Suppressor macrophage treated with lipopolysaccharide for 4 hours (primary cell): ENCODE data around the gene KCNK16.

Experiments used
- DNase-seq: peaks from one replicate; pipeline ENCODE4 v3.0.0-alpha.2; 2020

Gene KCNK16

DNA sequence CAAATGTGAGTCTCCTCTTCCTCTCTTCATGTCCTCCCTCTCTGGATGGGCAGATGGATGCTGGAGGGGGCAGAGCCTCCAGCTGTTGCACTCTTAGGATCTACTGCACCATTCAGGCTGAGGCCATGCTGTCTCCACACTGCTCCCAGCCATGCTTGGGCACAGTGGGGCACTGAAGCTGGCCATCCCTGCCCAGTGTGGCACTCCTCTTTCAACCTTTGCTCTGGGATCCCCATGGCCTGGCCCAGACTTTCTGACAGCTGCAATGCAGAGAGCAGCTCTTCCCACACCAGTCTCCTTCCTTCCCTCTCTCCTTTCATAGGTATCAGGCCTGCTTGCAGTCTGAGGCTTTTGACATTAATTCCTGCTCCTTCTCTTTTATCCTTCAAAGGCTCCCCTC, 17.6 kb downstream of the KCNK16 start:
- no peak for DNase-seq

DNA sequence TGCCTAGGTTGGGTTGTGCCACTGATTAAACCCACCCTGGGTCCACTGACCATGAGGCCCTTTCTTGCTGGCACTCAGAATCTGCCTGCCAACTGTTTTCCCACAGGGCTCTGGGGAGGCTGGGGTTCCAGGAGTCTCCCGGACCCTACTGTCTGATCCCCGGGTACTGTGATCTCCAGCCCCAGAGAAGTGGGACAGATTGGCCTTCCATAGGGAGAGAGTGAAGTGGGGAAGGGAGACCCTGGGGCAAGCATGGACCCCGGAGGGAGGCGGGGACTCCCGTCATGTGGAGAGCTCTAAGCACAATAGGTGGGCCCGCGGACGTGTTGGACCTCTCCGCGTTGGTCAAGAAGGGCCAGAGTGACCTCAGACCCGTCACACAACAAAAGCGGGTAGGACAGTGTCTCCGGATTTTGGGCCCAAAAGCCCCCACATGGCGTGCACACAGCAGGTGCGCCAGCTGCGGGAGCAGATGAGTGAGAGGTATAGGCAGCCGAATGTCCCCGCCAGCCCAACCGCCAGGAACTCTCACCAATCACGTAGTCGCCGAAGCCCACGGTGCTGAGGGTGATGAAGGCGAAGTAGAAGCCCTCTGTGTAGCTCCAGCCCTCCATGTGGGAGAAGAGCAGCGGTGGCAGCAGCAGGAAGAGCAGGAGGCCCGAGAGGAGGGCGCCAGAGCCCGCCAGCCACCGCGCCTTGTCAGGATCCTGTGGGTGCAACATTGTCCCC, 18.9 kb downstream of the KCNK16 start:
- no peak for DNase-seq

DNA sequence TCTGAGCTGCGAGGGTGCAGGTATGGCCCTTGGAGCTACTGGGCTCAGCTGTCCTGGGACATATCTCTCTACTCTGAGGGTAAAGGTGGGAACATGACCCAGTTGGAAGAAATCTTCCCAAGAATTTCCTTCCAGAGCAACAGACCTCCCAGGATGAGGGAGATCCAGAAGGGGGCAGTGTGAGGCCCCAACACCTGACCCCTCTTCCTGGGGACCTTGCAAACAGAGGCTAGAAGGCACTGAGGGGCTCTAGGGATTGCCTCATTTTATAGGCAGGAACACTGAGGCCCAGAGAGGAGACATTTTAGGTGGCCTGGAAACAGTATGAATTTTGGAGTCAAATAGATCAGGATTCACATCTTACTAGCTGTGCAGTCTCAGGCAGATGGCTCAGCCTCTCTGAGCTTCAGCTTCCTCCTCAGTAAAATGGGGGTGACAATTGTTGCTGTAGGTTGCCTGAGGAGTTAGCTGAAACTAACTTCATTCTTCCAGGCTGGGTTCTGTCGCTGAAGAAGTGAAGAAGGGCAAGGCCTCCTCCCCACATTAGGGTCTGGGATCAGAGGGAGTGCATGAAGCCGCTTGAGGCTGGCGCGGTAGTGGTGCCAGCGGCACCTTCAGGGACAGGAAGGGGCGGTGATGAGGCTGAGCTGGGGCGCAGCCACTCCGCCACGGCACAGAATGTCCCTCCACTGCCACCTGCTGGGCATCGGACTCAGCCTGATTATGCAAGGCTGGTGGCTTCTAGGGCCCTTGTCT, 19.7 kb downstream of the KCNK16 start:
- peak; percentile 88 for DNase-seq

DNA sequence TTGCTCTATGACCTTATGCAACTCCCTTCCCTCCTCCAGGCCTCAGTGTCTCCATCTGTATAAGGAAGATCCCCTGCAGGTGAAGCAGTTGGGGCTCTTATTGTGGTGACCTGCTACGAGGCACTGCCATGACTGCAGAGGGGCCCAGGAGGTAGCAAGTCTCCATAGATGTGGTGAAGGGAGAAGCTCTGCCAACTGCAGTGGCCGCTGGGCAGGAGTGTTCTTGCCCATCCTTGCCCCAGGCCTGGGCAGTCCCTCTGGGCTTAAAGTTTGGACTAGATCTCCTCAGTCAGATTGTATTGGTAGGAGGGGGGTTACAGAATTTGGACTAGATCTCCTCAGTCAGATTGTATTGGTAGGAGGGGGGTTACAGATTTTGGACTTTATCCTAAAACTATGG, 20.5 kb downstream of the KCNK16 start:
- DNase-seq, result no peak

DNA sequence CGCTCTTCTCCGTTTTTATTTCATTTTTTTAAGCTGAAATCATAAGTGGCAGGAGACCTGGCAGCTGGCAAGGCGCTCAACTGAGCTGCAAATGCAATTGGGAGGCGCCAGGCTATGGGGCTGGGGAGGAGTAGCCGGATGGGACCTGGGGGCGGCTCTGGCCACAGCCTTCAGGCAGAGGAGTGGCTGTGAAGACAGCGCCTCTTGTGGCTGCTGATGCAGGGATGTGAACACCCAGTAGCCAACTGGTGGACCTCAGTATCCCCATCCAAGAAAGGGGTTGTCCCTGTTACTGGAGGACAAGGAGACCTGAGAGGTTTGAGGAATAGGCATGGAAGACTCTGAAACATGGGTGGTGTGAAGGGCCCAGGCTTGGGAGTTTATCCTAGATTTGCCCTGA, 20.9 kb downstream of the KCNK16 start:
- DNase-seq, result no peak

DNA sequence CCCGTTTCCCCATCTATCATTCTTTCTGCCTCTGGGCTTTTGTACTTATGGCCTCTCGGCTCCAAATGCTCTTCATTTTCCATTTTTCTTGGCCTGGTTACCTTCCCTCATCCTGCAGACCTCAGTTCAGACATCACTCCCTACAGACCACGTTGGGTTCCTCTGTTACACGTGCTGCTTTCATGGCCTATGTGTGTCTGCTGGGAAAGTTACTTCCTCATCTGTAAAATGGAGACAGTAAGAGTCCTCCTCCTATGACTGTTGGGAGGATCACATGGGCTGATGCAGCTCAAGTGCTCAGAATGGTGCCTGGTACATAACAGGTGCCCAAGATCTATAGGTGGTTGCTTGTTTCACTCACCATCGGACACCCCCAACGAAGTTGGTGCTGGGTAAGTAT, 21.8 kb downstream of the KCNK16 start:
- peak; percentile 64 for DNase-seq

DNA sequence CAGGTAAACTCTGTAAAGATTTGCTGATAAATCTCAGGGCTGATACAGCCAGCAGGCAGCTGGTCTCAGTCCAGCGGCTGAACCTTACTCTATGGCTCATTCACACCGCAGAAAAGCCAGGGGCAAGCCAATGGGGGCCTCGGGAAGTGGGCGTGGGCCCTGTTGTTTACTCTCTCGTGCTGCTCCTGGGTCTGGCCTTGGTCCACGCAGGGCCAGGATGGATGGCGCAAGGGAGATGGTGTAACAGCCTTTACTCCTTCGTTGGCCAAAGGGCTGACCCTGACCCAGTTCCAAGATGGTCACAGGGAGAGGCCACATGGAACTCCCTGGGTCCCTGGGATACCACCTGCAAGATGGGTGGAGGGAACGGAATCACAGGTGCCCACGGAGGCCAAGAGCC, 24.4 kb downstream of the KCNK16 start:
- DNase-seq, result no peak

DNA sequence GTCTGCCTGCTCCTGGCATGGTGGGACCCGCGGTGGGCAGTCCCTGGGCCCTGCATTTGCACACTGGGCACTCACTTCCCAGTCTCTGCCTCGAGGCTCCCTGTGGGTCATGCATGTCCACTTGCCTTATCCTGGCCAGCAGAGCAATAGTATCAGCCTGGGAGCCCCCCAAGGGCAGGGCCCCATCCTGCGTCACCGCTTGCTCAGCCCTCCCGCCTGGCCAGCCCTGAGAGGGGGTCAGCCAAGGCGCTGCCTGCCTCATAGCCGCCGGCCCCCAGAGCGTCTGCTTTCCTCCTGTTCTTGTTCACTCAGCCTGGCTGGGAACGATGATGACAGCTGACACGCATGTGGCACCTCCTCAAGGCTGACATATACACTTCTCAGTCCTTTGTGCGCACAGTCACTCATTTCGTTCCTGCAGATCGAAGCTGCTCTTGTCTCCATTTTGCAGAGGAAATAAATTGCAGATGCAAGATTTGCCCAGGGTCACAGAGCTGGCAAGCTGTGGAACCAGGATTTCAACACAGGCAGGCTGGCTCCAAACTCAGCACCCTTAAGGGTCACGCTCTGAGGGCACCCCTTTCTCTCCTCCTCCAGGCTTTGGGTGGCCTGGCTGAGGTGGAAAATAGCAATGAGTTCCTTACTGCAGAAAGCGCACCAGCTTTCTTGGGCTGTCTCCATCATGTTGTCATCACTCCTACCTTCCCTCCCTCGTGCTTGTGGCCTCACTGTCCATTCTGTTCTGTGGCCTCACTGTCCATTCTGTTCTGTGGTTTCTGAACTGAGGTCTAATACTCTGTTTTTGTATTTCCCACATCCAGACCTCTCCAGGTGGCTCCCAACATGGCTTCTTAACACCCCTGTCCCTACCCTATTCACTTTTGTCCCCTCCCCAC, 25.5 kb downstream of the KCNK16 start:
- no peak for DNase-seq

DNA sequence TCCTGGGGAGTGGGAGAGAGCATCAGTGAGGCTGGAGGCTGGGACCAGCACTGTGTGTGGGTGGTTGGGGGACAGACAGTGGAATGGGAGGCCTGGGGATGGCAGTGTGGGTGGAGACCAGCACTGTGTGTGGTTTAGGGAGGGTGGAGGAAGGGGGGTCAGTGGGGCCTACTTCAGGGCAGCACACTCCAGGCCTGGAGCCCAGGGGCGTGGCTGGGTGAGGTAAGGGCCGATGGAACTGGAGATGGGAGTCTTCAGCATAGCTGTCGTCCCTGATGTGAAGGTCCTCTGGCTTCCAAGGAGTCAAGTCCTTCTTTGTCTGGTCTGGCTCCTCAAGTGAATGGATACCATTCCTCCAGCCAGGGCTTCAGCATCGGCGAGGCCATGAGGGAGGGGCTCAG, 26.9 kb downstream of the KCNK16 start:
- no peak for DNase-seq

DNA sequence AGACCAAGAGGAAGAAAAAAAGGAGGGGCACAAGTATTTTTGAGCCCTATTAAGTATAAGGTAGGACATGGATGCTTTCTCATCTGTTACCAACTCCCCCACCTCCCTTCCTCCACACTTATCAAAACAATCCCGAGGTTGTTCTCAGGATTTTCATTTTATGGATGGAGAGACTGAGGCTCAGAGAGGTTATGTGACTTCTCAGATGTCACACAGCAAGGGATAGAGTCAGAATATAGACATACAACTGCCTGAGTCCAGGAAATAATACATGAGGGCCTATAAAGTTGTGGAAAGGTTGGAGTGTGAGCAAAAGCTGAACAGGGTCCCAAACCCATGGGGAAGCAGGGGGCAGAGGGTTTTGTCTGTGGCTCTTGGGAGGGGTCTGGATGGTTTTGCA, 27.6 kb downstream of the KCNK16 start:
- DNase-seq, result no peak

DNA sequence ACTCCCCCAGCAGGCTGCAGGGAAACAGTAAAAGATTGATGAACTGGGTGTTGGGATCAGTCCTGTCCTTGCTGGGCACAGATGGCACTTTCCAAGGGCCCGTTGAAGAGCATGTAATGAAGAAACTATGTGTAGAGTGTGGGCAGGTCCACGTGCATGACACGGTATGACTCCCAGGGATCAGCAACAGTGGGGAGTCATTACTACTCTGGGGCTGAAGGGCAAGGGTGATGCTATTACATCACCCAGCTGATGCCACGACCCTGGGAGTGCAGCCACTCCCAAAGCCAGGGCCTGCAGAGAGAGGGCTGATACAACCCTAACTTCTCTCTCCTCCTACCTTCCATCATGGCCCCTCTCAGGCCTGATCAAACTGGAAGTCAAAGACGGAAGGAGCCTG, 28.4 kb downstream of the KCNK16 start:
- peak; percentile 64 for DNase-seq

DNA sequence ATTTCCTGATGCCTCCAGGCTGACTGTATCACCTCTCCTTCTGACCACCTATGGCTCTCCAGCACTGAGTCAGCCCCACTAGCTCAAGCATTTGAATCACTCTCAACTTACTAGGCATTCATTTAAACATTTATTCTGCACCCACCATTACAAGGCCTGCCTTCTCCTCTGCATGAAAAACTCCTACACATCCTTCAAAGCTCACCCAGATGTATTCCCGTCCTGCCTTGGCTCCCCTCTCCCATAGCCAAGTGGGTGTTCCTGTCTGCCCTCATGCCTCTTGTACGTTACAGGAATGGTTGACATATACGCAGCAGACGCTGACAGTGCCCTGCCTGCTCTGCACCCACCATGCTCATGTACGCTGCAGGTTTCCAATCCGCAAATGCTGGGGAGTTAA, 29.9 kb downstream of the KCNK16 start:
- DNase-seq, result no peak

DNA sequence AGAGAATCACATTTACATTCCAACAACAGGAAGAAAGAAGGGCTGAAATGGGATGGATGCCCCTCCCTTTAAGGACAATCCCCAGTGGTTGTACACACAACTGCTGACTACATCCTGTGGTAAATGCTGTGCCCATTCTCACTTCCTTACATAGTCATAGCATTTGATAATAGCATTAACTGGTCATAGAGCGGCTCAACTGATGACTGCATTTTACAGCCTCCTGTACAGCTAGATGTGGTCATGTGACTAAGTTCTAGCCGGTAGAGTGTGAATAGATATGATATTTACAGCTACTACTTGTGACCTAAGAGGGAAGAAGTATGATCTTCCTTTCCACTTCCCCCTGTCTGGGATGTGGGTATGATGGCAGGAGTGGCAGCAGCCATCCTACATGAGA, 33.0 kb downstream of the KCNK16 start:
- DNase-seq, result peak; percentile 90

DNA sequence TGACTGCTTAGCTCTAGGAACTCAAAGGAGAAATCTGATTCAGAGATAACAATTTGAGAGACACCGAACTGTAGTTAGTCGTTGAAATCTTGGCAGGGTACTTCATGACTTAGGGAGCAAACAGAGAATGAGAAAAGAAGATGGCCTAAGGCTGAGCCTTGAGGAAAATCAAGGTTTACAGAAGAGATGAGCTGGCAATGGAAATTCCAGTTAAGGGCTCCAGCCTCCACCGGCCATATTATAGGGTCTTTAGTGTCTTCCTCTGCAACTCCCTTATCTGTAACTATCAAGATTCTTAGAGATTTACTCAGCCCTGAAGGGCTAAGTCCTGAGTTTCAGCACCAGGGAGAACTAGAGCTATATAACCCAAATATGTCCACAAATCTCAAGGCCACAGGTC, 34.9 kb downstream of the KCNK16 start:
- DNase-seq, result no peak

DNA sequence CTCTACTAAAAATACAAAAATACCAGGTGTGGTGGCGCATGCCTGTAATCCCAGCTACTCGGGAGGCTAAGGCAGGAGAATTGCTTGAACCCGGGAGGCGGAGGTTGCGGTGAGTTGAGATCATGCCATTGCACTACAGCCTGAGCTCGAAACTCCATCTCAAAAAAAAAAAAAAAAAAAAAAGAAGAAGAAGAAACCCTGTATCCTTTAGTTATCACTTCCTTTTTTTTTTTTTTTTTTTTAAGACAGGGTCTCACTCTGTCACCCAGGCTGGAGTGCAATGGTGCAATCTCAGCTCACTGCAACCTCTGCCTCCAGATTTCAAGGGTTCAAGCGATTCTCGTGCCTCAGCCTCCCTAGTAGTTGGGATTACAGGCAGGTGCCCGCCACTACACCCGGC, 35.9 kb downstream of the KCNK16 start:
- peak; percentile 29 for DNase-seq

DNA sequence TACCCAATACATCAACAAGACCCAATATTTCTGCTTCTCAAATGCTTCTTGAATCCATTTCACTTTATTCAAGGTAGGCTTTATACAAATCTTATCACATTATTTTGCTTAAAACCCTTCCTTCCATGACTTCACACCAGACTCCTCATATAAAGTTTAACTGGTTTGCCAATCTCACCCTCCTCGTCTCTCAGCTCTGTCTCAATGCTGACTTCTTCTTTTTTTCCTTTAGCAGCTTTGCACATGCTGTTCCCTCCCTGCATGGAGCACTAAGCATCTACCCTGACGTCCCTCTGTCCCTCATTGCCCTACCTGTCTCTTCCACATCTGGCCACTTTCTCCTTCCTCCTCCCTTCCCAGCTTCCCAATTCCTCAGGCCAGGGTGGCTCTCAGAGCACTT, 39.7 kb downstream of the KCNK16 start:
- peak; percentile 46 for DNase-seq

DNA sequence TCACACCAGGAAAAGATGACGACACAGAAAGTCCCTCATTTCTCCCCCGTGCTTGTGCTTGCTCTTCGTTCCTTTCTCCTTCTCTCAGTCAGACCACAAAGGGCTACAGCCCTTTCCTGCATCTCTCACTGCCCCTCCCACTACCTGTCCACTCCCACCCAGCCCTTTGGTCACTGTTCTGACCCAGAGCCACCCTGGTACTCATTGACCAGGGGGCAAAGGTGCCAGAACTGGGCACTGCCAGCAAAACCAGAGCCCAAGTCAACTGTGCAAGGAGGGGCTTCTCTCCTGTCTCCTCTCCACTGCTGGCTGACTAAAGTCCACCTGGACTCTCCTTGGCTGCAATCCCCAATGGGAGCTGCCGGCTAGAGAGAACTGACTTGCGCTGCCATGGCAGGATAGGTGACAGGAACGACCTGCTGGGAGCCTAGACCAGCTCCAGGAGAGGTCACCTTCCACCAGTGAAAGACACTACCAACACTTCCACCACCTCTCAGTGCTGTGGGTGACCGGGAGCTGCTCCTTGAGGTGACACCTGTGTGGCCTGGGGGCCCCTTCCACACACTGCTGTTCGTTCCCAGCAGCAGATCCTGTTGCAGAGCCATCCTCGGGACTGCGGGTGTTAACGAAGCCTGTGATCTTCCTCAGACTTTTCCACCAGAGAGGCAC, 41.1 kb downstream of the KCNK16 start:
- DNase-seq, result no peak

DNA sequence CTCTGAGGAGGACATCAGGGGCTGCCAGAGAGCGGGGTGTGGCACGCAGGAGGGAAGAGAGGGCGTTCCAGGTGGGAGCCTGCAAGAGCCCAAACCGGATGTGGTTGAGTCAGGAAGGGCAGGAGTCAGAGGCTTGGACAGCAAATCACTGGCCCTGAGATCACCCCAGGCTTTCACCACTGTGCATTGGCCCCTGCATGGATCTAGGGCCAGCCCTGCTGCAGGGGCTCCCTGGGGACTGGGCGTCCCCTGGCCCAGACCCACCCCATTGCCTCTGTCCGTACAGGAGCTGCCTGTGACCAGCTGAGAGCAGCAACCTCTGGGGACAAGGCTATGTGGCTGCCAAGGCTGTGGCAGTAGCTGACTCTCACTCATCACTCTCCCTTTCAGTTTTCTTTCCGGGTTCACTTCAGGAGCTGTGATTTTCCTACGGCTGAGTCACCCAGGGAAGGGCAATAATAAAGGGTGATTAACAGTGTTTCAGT, 42.2 kb downstream of the KCNK16 start:
- DNase-seq, result peak; percentile 89

DNA sequence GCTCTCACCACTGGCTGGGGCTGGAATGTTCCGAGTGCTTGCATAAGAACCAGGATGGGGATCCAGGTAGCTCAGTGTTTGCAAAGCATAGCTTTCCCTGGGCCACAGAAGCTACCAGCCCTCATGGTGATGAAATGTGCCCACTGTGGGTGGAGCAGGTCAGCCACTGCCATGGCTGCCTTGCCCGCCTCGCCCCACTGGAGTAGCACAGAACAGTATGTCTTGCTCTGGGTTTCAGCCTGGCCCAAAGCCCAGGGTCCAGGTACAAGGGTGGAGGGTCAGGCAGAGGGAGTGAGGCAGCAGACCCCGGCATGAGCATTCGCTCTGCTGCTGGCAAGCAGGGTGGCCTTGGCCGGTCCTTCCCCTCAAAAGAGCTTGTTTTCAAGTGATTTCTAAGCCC, 43.0 kb downstream of the KCNK16 start:
- no peak for DNase-seq

DNA sequence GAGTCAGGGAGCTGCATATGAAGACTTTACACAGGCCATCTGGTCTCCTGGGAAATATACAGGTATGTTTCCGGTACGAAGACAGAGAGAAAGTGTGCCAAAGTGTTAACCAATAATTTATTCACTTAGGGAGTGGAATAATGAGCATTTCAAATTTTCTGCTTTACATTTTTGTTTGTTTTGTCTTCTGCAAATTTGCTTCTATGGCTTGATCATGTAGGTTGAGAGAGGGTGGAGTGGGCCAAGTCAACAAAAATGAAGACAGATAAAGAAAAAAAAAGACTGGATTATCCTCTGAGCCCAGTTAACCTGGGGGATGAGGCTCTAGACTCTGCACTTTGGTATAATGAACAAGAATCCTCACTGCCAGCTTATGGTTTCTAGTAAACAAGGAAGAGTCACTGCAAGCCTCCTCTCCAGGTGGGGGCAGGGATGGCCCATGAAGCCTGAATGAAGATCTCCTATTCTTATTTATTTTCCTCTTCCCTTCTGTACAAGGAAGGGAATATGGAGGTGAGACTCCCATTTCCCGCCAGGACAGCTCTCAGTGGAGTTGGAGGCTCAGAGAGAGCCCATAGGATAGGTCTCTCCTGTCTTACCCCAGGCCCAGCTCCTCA, 46.0 kb downstream of the KCNK16 start:
- DNase-seq, result no peak

DNA sequence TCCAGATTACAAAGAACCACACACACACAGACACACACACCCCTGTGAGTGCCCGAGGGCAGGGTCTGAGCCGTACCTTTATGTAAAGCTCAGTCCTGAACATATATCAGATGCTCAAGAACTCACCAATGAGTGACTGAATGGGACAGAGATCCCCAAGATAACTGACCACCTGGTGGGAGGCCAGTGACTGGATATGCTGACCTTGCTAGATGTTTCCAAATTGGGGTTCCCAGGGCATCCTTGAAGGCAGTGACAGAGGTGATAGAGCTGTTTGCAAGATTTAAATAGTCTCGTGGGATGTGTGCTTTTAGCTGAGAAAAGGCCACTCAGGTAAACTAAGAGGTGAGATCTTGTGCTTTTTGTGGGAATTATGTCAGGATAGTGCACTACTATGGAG, 47.6 kb downstream of the KCNK16 start:
- DNase-seq, result no peak

DNA sequence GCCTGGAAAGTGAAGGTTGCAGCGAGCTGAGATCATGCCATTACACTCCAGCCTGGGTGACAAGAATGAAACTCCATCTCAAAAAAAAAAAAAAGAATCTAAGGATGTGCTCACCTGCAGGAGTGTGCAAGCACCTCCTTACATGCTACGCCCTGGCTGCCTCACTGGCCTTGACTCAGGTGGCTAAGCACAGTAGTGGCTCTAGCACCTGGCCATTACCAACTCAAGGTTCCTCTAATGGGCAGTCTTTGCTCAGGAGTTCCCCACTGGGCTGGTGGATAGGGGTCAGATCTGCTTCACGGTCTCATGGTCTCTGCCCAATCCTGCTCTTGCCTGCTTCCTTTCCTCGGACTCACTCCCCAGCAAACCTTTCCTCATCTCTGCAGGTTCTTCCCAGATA, 48.0 kb downstream of the KCNK16 start:
- DNase-seq, result no peak
